ENCODE measurements around the gene IPCEF1.

DNA sequence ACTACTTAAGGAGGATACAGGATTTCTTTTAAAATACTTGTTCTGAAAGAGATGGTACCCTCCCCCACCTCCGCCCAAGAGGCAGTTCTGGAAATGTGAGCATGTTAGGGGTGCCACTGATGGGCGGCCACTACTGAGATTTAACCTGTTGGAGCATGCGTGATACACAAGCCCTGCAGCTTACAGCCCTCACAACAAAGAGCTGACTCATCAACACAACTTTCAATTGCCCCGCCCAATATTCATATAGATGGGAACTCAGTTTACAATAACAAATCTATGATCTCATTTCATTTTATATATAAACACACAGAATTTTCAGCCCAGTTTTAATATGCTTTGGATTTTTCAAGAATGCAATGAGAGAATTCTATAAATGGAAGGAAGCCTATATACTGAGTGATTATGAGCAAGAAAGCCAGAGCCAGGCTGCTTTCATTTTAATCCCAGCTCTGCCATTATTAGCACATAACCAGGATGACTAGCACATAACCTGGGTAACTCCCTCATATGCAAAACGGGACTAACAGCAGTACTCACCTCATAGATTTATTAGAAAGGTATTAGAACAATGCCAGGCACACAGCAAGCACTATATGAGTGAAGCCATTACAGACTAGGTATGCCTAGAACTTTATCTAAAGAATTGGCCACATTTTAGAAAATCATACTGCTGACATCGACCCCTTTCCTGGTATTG is 45.6 kb upstream of the IPCEF1 start:
- TF ChIP-seq, protein P1, sequence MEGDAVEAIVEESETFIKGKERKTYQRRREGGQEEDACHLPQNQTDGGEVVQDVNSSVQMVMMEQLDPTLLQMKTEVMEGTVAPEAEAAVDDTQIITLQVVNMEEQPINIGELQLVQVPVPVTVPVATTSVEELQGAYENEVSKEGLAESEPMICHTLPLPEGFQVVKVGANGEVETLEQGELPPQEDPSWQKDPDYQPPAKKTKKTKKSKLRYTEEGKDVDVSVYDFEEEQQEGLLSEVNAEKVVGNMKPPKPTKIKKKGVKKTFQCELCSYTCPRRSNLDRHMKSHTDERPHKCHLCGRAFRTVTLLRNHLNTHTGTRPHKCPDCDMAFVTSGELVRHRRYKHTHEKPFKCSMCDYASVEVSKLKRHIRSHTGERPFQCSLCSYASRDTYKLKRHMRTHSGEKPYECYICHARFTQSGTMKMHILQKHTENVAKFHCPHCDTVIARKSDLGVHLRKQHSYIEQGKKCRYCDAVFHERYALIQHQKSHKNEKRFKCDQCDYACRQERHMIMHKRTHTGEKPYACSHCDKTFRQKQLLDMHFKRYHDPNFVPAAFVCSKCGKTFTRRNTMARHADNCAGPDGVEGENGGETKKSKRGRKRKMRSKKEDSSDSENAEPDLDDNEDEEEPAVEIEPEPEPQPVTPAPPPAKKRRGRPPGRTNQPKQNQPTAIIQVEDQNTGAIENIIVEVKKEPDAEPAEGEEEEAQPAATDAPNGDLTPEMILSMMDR (IDR thresholded peaks at IDR 0.05) = no peak
- no peak for TF ChIP-seq POLR2A (IDR thresholded peaks at IDR 0.05)
